H1 (cell line): Measurements from ENCODE around the gene COA3. TPM values are rescaled to one million over a fixed set of nuclear protein-coding genes. Genes with fewer than 3 reads are reported as not detected.

Source experiments
- CEBPB ChIP-seq: IDR thresholded peaks from 2 replicates; pipeline ENCODE4 v1.6.1; 2012; ENCODE audit warnings: low read depth, low read length
- CHD7 ChIP-seq: fragments of 300-600 bp; sonication (generic); IDR thresholded peaks from 2 replicates; pipeline ENCODE4 v1.7.1; 2012; ENCODE audit warnings: low read length, moderate library complexity, mild to moderate bottlenecking, inconsistent platforms; ENCODE audit not compliant: insufficient replicate concordance
- POLR2A ChIP-seq, 2 experiments: IDR thresholded peaks; 1 replicate in 1 of 2; 2 replicates in 1 of 2; pipeline ENCODE4 v1.6.1; 2011; ENCODE audit warnings: low read depth in 2 of 2, low read length in 2 of 2, mild to moderate bottlenecking in 2 of 2; ENCODE audit errors: control extremely low read depth in 1 of 2
- RAD21 ChIP-seq, 2 experiments: IDR thresholded peaks in 1 of 2; conservative IDR thresholded peaks in 1 of 2; 2 replicates each; pipeline ENCODE4 v1.6.1; 2011; ENCODE audit warnings: low read depth in 2 of 2, low read length in 2 of 2, improper control_type of control experiment in 1 of 2, inconsistent platforms in 1 of 2, mild to moderate bottlenecking in 1 of 2, moderate library complexity in 1 of 2
- RXRA ChIP-seq: IDR thresholded peaks from 2 replicates; pipeline ENCODE4 v1.6.1; 2011; ENCODE audit warnings: low read depth, mild to moderate bottlenecking, low read length, moderate library complexity; ENCODE audit not compliant: insufficient read depth
- USF2 ChIP-seq: IDR thresholded peaks from 2 replicates; pipeline ENCODE4 v1.6.1; 2011; ENCODE audit warnings: low read length, improper control_type of control experiment
- polyA plus RNA-seq, 7 experiments: library from polyadenylated mRNA; depleted of rRNA in 3 of 7; stranded (reverse) in 5 of 7; unstranded in 2 of 7; fragments of >200 nt in 5 of 7; fragments of 200-250 nt in 2 of 7; gene quantifications; 1 replicate in 5 of 7; 2 replicates in 1 of 7; 4 replicates in 1 of 7; pipeline versions ENCODE4 v1.2.1 to v1.2.3, GENCODE V29; 2011 to 2013; ENCODE audit warnings: missing spikeins in 2 of 7, mixed read lengths in 2 of 7
- total RNA-seq: library from RNA; stranded (reverse); fragmentation: NEBNext Ultra II Directional; extraction: Animal tissue kit (Norgen Biotek cat#: 25700); gene quantifications from 2 replicates; pipeline ENCODE4 v1.2.1, GENCODE V29; 2021

The COA3 gene
- total and polyA plus RNA-seq, 2 of the 8 experiments (the other 6 are each of a cell fraction or from before 2014, with no cell fraction given) = 68.4 to 143 TPM

- TF ChIP-seq CHD7 = no peak
- no peak for TF ChIP-seq USF2
- no peak for TF ChIP-seq POLR2A (IDR thresholded peaks at IDR 0.05; ENCODE audit: control extremely low read depth in 1 of 2, low read depth in 2 of 2, low read length in 2 of 2)
- TF ChIP-seq RXRA = no peak
- peak; percentile 98 to 99 for TF ChIP-seq RAD21 (IDR thresholded peaks at IDR 0.05 in 1 of 2, conservative IDR thresholded peaks at IDR 0.05 in 1 of 2; ENCODE audit: low read depth in 2 of 2, low read length in 2 of 2)
- TF ChIP-seq CEBPB = no peak
Observed at GRCh38 chr17:42843358-42843934, 44.9 kb upstream of the COA3 start (continued).
